ENCODE results near the gene EHF. TPM values are rescaled to one million over a fixed set of nuclear protein-coding genes. Genes with fewer than 3 reads are reported as not detected.

Gene EHF
- total RNA-seq, 1 donor from 2014 or later, result 1.1 TPM

GRCh38 chr11:34616086-34616485 is 4.8 kb upstream of the EHF start:
- no peak overlapping the region for H3K4me3 Mint-ChIP-seq
- TF ChIP-seq, protein P1, sequence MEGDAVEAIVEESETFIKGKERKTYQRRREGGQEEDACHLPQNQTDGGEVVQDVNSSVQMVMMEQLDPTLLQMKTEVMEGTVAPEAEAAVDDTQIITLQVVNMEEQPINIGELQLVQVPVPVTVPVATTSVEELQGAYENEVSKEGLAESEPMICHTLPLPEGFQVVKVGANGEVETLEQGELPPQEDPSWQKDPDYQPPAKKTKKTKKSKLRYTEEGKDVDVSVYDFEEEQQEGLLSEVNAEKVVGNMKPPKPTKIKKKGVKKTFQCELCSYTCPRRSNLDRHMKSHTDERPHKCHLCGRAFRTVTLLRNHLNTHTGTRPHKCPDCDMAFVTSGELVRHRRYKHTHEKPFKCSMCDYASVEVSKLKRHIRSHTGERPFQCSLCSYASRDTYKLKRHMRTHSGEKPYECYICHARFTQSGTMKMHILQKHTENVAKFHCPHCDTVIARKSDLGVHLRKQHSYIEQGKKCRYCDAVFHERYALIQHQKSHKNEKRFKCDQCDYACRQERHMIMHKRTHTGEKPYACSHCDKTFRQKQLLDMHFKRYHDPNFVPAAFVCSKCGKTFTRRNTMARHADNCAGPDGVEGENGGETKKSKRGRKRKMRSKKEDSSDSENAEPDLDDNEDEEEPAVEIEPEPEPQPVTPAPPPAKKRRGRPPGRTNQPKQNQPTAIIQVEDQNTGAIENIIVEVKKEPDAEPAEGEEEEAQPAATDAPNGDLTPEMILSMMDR (IDR thresholded peaks at IDR 0.05), result no peak
- CTCF ChIA-PET, result no interaction called here

DNA sequence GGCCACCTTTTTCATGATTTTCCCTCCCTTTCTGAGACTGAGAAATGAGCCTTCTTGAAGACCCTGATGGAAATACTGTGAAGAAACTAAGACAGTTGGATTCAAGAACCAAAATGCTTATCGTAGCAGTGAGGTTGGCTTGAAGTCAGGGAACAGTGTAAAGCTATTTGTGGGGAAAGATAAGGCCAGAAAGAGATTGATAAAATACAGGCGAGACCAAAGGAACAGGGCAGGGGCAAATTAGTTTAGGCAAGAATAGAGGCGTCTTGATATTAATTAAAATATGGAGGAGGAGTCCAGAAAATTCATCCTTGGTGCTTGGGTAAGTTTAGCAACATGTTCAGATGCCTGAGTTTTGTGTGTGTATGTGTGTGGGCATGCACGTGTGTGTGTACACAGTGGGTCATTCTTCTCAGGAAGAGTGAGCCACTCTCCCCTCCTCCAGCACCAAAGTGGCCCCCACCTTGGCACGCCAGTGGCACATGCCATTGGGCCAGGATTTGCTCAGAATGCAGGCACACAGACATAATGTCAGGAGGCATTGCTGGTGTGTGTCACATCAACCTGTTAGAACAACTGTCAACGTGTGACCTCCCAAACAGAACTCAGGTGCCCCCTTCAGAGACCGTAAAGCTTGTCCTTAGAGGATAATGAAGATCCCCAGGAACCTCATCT is 3.9 kb upstream of the EHF start:
- ChIA-PET POLR2A (no interaction called here), CTCF (no interaction called here)
- DNase-seq (no peak), ATAC-seq (ENCODE audit: low read depth) (no peak)
- Mint-ChIP-seq H3K27ac (no peak overlapping the region), H3K4me3 (no peak overlapping the region), H3K27me3 (peaks cover 1% of the 10 kb centered on the region), H3K9me3 (no peaks in the 10 kb centered on the region), H3K36me3 (ENCODE audit: low read depth) (no peaks in the 10 kb centered on the region), H3K4me1 (peaks cover 45% of the 10 kb centered on the region)
- TF ChIP-seq, protein P1 (IDR thresholded peaks at IDR 0.05), result no peak
- intact Hi-C loops (cut with micrococcal nuclease), result no loop called here

More at GRCh38 chr11:34616086-34616485, 4.8 kb upstream of the EHF start:
- H3K27me3 Mint-ChIP-seq, result no peaks in the 10 kb centered on the region
- H3K27ac Mint-ChIP-seq, result no peak overlapping the region
- intact Hi-C loops (cut with micrococcal nuclease), result no loop called here
- no peak for ATAC-seq (ENCODE audit: low read depth)
- no peaks in the 10 kb centered on the region for H3K36me3 Mint-ChIP-seq (ENCODE audit: low read depth)
- no peaks in the 10 kb centered on the region for H3K9me3 Mint-ChIP-seq
- H3K4me1 Mint-ChIP-seq, result peaks cover 45% of the 10 kb centered on the region
- DNase-seq, result no peak
- POLR2A ChIA-PET, result no interaction called here

DNA sequence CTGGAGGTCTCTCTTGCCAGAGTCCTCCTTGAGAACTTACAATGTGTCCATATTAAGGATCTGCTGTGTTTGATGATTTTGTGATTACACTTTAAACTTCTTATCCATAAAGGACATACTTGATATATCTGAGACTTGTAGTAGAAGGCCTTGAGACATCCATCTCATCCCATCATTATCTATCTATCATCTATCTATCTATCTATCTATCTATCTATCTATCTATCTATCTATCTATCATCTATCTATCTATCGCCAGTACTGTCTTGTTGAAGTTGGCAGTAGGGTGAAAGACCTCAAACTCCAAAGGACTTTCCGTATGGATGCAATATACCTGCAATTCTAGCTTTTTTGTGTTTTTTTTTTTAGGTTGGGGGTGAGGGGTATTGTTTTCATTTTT is 2.5 kb upstream of the EHF start:
- Mint-ChIP-seq H3K9me3 (no peaks in the 10 kb centered on the region), H3K4me3 (no peak overlapping the region), H3K36me3 (ENCODE audit: low read depth) (no peaks in the 10 kb centered on the region), H3K27me3 (peaks cover 5% of the 10 kb centered on the region), H3K27ac (no peak overlapping the region), H3K4me1 (peaks cover 37% of the 10 kb centered on the region)
- no peak for DNase-seq
- TF ChIP-seq, protein P1 (IDR thresholded peaks at IDR 0.05), result no peak
- intact Hi-C loops (cut with micrococcal nuclease), result no loop called here
- POLR2A ChIA-PET, result no interaction called here
- no peak for ATAC-seq (ENCODE audit: low read depth)
- CTCF ChIA-PET, result no interaction called here

GRCh38 chr11:34619062-34619516 is 1.8 kb upstream of the EHF start:
- ChIA-PET POLR2A (no interaction called here), CTCF (no interaction called here)
- intact Hi-C loops (cut with micrococcal nuclease), result no loop called here
- Mint-ChIP-seq H3K4me3 (no peak overlapping the region), H3K27me3 (peaks cover 5% of the 10 kb centered on the region), H3K9me3 (no peaks in the 10 kb centered on the region), H3K4me1 (peaks cover 34% of the 10 kb centered on the region), H3K36me3 (ENCODE audit: low read depth) (no peaks in the 10 kb centered on the region), H3K27ac (no peak overlapping the region)
- DNase-seq, result no peak
- ATAC-seq (ENCODE audit: low read depth), result no peak
- TF ChIP-seq, protein P1 (IDR thresholded peaks at IDR 0.05), result no peak

DNA sequence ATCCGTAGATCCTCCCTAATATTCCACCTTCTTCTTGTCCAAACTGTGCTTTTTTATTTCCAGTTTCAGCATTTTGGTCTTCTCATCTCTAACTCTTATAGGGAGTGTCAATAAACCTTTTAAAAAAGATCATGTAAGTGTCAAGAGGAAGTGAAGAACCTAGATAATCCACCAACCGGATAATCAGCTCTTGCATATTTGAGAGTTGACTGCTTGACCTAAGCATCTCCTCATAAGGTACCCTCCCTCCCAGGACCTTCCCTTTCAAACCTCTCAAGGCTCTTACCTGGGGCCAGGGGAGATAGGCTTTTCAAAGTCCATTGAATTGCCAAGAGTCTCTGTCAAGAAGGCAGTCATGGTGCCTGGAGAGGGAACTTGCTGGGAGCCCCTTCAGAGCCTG is 691 bp upstream of the EHF start:
- ChIA-PET CTCF (no interaction called here), POLR2A (interaction anchor here (1.2 to 1.7 kb wide), 2 partner anchors 30 to 32 kb away, joined by 4 to 5 read pairs; no protein-coding TSS in a partner anchor)
- TF ChIP-seq, protein P1 (IDR thresholded peaks at IDR 0.05), result no peak
- Mint-ChIP-seq H3K27me3 (peaks cover 5% of the 10 kb centered on the region), H3K36me3 (ENCODE audit: low read depth) (no peaks in the 10 kb centered on the region), H3K4me3 (no peak overlapping the region), H3K4me1 (peaks cover 31% of the 10 kb centered on the region), H3K9me3 (no peaks in the 10 kb centered on the region), H3K27ac (no peak overlapping the region)
- intact Hi-C loops (cut with micrococcal nuclease), result no loop called here
- DNase-seq (no peak), ATAC-seq (ENCODE audit: low read depth) (no peak)

Measured in activated B cell treated with CpG ODN at 0.5 μM for 24 hours (primary cell).